Endodermal cell (in vitro differentiated cells): ENCODE results near the gene PRKAG2. TPM values are rescaled to one million over a fixed set of nuclear protein-coding genes. Genes with fewer than 3 reads are reported as not detected.

ENCODE experiments used
- DNase-seq: peaks from one replicate; pipeline ENCODE4 v3.0.0-alpha.2; 2017
- H3K27ac ChIP-seq: 2 replicates; pipeline ENCODE4 v1.5.1; 2013; ENCODE audit warnings: mild to moderate bottlenecking, low read depth, low read length, moderate library complexity
- H3K27me3 ChIP-seq: 2 replicates; pipeline ENCODE4 v1.6.1; 2013; ENCODE audit warnings: mild to moderate bottlenecking, low read length, moderate library complexity; ENCODE audit not compliant: insufficient read depth, control insufficient read depth, poor library complexity, severe bottlenecking
- H3K36me3 ChIP-seq: 2 replicates; pipeline ENCODE4 v1.7.0; 2013; ENCODE audit warnings: mild to moderate bottlenecking, low read length, moderate library complexity; ENCODE audit not compliant: control insufficient read depth, insufficient read depth
- H3K4me1 ChIP-seq: one replicate; pipeline ENCODE4 v1.7.0; 2013; ENCODE audit warnings: low read length; ENCODE audit not compliant: control insufficient read depth, insufficient read depth
- H3K4me3 ChIP-seq: 2 replicates; pipeline ENCODE4 v1.5.1; 2013; ENCODE audit warnings: mild to moderate bottlenecking, low read length, moderate library complexity
- H3K9ac ChIP-seq: 2 replicates; pipeline ENCODE4 v1.6.1; 2013; ENCODE audit warnings: mild to moderate bottlenecking, low read length, moderate library complexity; ENCODE audit not compliant: poor library complexity, severe bottlenecking; ENCODE audit errors: extremely low read depth
- H3K9me3 ChIP-seq: 2 replicates; pipeline ENCODE4 v1.6.1; 2013; ENCODE audit warnings: mild to moderate bottlenecking, low read length, moderate library complexity; ENCODE audit not compliant: control insufficient read depth
- H3K27ac Mint-ChIP-seq: 2 replicates; pipeline ENCODE4 v1.8.0; 2020; ENCODE audit warnings: mixed read lengths
- H3K27me3 Mint-ChIP-seq: 2 replicates; pipeline ENCODE4 v1.8.0; 2021; ENCODE audit warnings: mild to moderate bottlenecking, mixed read lengths; ENCODE audit not compliant: insufficient read depth
- H3K36me3 Mint-ChIP-seq: 2 replicates; pipeline ENCODE4 v1.8.0; 2020; ENCODE audit warnings: low read depth, mixed read lengths
- H3K4me1 Mint-ChIP-seq: 2 replicates; pipeline ENCODE4 v1.8.0; 2020; ENCODE audit warnings: mixed read lengths
- H3K4me3 Mint-ChIP-seq: 2 replicates; pipeline ENCODE4 v1.8.0; 2020; ENCODE audit warnings: mild to moderate bottlenecking, moderate library complexity, mixed read lengths
- H3K9me3 Mint-ChIP-seq: 2 replicates; pipeline ENCODE4 v1.8.0; 2020; ENCODE audit warnings: mild to moderate bottlenecking, mixed read lengths
- CTCF ChIP-seq: fragments of 200-600 bp; sonication (generic); conservative IDR thresholded peaks from 2 replicates; pipeline ENCODE4 v1.5.0; 2021; ENCODE audit warnings: antibody characterized with exemption, mild to moderate bottlenecking
- WGBS, 2 experiments: methylation state at CpG; one replicate each; pipeline versions ENCODE4 v1.1.5 to v1.1.7; 2013; ENCODE audit warnings: missing lambda C conversion rate in 2 of 2, mixed read lengths in 1 of 2; ENCODE audit not compliant: insufficient coverage in 1 of 2, insufficient read length in 1 of 2; 5-methylcytosine and 5-hydroxymethylcytosine counted together
- total RNA-seq, 2 donors: library from RNA; stranded (reverse); fragmentation: NEBNext Ultra II Directional in 1 of 2; extraction: Animal tissue kit (Norgen Biotek cat#: 25700) in 1 of 2; gene quantifications; 2 replicates in 1 of 2; 3 replicates in 1 of 2; pipeline ENCODE4 v1.2.1, GENCODE V29; 2021

PRKAG2 gene
- total RNA-seq, 2 donors from 2014 or later: 17.2 to 20.7 TPM

- Histone ChIP-seq H3K9ac (no peak overlapping the region), H3K36me3 (no peaks in the 10 kb centered on the region), H3K27ac (no peak overlapping the region), H3K4me1 (peaks cover 21% of the 10 kb centered on the region), H3K27me3 (no peaks in the 10 kb centered on the region), H3K9me3 (peaks cover 7% of the 10 kb centered on the region), H3K4me3 (no peak overlapping the region)
- Mint-ChIP-seq H3K27me3 (no peaks in the 10 kb centered on the region), H3K27ac (no peak overlapping the region), H3K9me3 (no peaks in the 10 kb centered on the region), H3K4me1 (peaks cover 21% of the 10 kb centered on the region), H3K36me3 (no peaks in the 10 kb centered on the region), H3K4me3 (no peak overlapping the region)
- TF ChIP-seq CTCF: no peak
- 85 to 96% methylated on average over 7 to 11 of the region's 11 CpGs for WGBS, 2 experiments
- DNase-seq: no peak
These were observed 183.8 kb downstream of the PRKAG2 start for GRCh38 chr7:151693140-151693539.

GRCh38 chr7:151692721-151693120 lies 184.2 kb downstream of the PRKAG2 start:
- WGBS, 2 experiments: 87 to 93% methylated on average over 6 to 9 of the region's 9 CpGs
- no peaks in the 10 kb centered on the region for H3K9me3 Mint-ChIP-seq
- TF ChIP-seq CTCF: no peak
- no peak overlapping the region for H3K27ac ChIP-seq
- H3K36me3 Mint-ChIP-seq: no peaks in the 10 kb centered on the region
- no peak overlapping the region for H3K27ac Mint-ChIP-seq
- H3K4me1 ChIP-seq: peaks cover 21% of the 10 kb centered on the region
- peaks cover 7% of the 10 kb centered on the region for H3K9me3 ChIP-seq
- H3K4me3 Mint-ChIP-seq: no peak overlapping the region
- H3K4me3 ChIP-seq: no peak overlapping the region
- no peak overlapping the region for H3K9ac ChIP-seq
- DNase-seq: peak; percentile 70
- H3K36me3 ChIP-seq: no peaks in the 10 kb centered on the region
- H3K27me3 Mint-ChIP-seq: no peaks in the 10 kb centered on the region
- H3K4me1 Mint-ChIP-seq: peaks cover 22% of the 10 kb centered on the region
- no peaks in the 10 kb centered on the region for H3K27me3 ChIP-seq

GRCh38 chr7:151691449-151691848 lies 185.5 kb downstream of the PRKAG2 start:
- Mint-ChIP-seq H3K27me3 (no peaks in the 10 kb centered on the region), H3K4me1 (peaks cover 31% of the 10 kb centered on the region), H3K27ac (no peak overlapping the region), H3K4me3 (no peak overlapping the region), H3K36me3 (no peaks in the 10 kb centered on the region), H3K9me3 (no peaks in the 10 kb centered on the region)
- H3K4me3 ChIP-seq: no peak overlapping the region
- H3K9me3 ChIP-seq: peaks cover 7% of the 10 kb centered on the region
- DNase-seq: no peak
- no peaks in the 10 kb centered on the region for H3K36me3 ChIP-seq
- H3K4me1 ChIP-seq: peaks cover 22% of the 10 kb centered on the region
- H3K27ac ChIP-seq: no peak overlapping the region
- WGBS, 2 experiments: 48 to 100% methylated on average over 1 to 2 of the region's 2 CpGs
- no peaks in the 10 kb centered on the region for H3K27me3 ChIP-seq
- TF ChIP-seq CTCF: no peak
- H3K9ac ChIP-seq: no peak overlapping the region
